SK-N-MC (cell line): ENCODE results near the gene LRRTM4.

ENCODE experiments used
- FOXP2 ChIP-seq: optimal IDR thresholded peaks from 2 replicates; pipeline ENCODE3; 2011; ENCODE audit warnings: mild to moderate bottlenecking, moderate library complexity; ENCODE audit not compliant: insufficient read depth; ENCODE audit errors: extremely low read length, control extremely low read depth
- POLR2AphosphoS5 ChIP-seq: IDR thresholded peaks from 2 replicates; pipeline ENCODE4 v1.6.1; 2012; ENCODE audit warnings: mild to moderate bottlenecking, low read depth, low read length, borderline replicate concordance

GRCh38 chr2:77086051-77086450 is 436.1 kb downstream of the LRRTM4 start:
- TF ChIP-seq FOXP2 (no peak), POLR2AphosphoS5 (no peak)
